Colonic mucosa (tissue), 4 donors: ENCODE data around the gene NXPE3. TPM values are rescaled to one million over a fixed set of nuclear protein-coding genes. Genes with fewer than 3 reads are reported as not detected.
"Not testable (repeated sequence)": the region's sequence is repeated elsewhere in the genome, so short reads cannot be mapped to it uniquely, and the experiment has no call there.

Experiments used
- DNase-seq: peaks from one replicate; pipeline ENCODE4 v3.0.0-alpha.2; 2020
- H3K27ac ChIP-seq: fragments of 200-600 bp; one replicate; pipeline ENCODE4 v1.8.0; 2021
- H3K27me3 ChIP-seq: fragments of 200-600 bp; one replicate; pipeline ENCODE4 v1.8.0; 2021
- H3K36me3 ChIP-seq: fragments of 200-600 bp; one replicate; pipeline ENCODE4 v1.8.0; 2021
- H3K4me1 ChIP-seq: fragments of 200-600 bp; one replicate; pipeline ENCODE4 v1.8.0; 2021; ENCODE audit warnings: mild to moderate bottlenecking
- H3K4me3 ChIP-seq: fragments of 200-600 bp; one replicate; pipeline ENCODE4 v1.8.0; 2021
- H3K9ac ChIP-seq, 2 donors: one replicate each; pipeline ENCODE4 v1.7.0; 2013; ENCODE audit warnings: control low read depth in 2 of 2, low read depth in 2 of 2, low read length in 2 of 2
- H3K9me3 ChIP-seq: fragments of 200-600 bp; one replicate; pipeline ENCODE4 v1.8.0; 2021
- intact Hi-C: fragments of 100-400 bp; cut with DNase I; formaldehyde crosslinking; loops from one replicate; pipeline ENCODE4 v1.14.1; 2022
- total RNA-seq, 2 donors: library from RNA; stranded (reverse); fragmentation: NEBNext Ultra II Directional in 1 of 2; extraction: Animal tissue kit (Norgen Biotek cat#: 25700) in 1 of 2; gene quantifications; one replicate each; pipeline ENCODE4 v1.2.1, GENCODE V29; 2021
- TF ChIP-seq, protein P1 (sequence below): fragments of 200-600 bp; IDR thresholded peaks from one replicate; pipeline ENCODE4 v1.8.0; 2022; ENCODE audit warnings: antibody characterized with exemption, mild to moderate bottlenecking
- donor health status: healthy.
- donor health status: DM: no; HTN: no; CAD: no.
- donor health status: DM: no; HTN: no; CAD: no.

Gene NXPE3
- total RNA-seq: 1 to 10 TPM; 2.1 to 3.5 TPM

DNA sequence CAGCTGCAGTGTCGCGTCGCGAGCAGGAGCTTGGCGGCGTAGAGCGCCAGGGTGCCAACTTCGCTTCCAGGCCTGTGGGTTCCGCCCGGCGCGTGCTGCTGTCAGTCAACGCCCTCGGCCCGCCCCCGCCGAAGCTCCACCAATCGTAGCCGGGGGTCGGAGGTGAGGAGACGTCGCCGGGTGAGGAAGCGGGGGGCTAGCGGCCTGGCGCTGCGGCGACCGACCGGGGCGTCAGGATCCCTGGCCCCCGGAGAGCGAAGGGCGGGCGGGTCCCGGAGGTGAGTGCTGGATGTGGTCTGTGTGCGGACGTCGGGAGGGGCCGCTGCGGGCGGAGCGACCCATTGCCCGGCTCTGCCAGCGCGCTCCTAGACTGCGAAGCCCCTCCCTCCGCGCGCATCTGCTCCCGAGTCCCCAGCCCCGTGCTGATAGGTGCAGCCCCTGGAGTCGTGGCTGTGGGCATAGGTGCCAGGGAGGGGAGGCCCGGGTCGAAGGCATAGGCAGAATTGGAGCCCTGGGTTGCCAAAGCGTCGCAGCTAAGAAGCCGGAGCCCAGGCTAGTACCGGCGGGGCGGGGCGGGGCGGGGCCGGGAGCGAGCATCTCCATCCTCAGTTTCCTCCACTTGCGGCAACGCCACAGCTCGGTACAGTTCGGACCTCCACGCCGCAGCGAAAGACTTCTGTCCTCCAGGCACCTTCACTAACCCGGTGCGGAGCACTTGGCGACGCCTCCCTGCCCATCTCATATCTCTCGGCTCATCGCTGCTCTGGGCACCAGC is at the start of gene NXPE3:
TSS of gene NXPE3 (plus strand) at position 165 of the 775 bp plus-strand sequence. CDS start 6,386 bp downstream, outside the sequence.
- Histone ChIP-seq H3K4me1 (no peaks in the 10 kb centered on the region), H3K27ac (peak within 1 kb of the TSS; percentile 68), H3K36me3 (no peaks in the 10 kb centered on the region), H3K4me3 (peak within 1 kb of the TSS; percentile 74), H3K9ac (peak within 1 kb of the TSS; percentile 62 to 74), H3K9me3 (no peaks in the 10 kb centered on the region), H3K27me3 (no peaks in the 10 kb centered on the region)
- TF ChIP-seq, protein P1, sequence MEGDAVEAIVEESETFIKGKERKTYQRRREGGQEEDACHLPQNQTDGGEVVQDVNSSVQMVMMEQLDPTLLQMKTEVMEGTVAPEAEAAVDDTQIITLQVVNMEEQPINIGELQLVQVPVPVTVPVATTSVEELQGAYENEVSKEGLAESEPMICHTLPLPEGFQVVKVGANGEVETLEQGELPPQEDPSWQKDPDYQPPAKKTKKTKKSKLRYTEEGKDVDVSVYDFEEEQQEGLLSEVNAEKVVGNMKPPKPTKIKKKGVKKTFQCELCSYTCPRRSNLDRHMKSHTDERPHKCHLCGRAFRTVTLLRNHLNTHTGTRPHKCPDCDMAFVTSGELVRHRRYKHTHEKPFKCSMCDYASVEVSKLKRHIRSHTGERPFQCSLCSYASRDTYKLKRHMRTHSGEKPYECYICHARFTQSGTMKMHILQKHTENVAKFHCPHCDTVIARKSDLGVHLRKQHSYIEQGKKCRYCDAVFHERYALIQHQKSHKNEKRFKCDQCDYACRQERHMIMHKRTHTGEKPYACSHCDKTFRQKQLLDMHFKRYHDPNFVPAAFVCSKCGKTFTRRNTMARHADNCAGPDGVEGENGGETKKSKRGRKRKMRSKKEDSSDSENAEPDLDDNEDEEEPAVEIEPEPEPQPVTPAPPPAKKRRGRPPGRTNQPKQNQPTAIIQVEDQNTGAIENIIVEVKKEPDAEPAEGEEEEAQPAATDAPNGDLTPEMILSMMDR: no peak
- intact Hi-C loops: no loop called here
- DNase-seq: peak; percentile 94

DNA sequence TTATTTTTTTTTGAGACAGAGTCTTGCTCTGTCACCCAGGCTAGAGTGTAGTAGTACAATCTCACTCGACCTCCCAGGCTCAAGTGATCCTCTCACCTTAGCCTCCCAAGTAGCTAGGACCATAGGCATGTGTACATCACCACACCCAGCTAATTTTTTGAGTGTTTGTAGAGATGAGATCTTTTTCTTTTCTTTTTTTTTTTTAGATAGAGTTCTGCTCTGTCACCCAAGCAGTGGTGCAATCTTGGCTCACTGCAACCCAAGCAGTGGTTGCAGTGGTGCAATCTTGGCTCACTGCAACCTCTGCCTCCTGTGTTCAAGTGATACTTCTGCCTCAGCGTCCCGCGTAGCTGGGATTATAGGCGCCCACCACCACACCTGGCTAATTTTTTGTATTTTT is 49.4 kb upstream of the NXPE3 start:
- Histone ChIP-seq H3K9me3 (no peaks in the 10 kb centered on the region), H3K27ac (no peak overlapping the region), H3K27me3 (no peaks in the 10 kb centered on the region), H3K4me1 (peaks cover 3% of the 10 kb centered on the region), H3K9ac (no peak overlapping the region), H3K36me3 (no peaks in the 10 kb centered on the region), H3K4me3 (no peak overlapping the region)
- TF ChIP-seq, protein P1: no peak
- intact Hi-C loops: no loop called here
- no peak for DNase-seq

GRCh38 chr3:101730839-101731238 is 48.2 kb upstream of the NXPE3 start:
- Histone ChIP-seq H3K27me3 (no peaks in the 10 kb centered on the region), H3K4me1 (peaks cover 3% of the 10 kb centered on the region), H3K9ac (no peak overlapping the region), H3K36me3 (no peaks in the 10 kb centered on the region), H3K27ac (no peak overlapping the region), H3K4me3 (no peak overlapping the region), H3K9me3 (no peaks in the 10 kb centered on the region)
- TF ChIP-seq, protein P1: no peak
- DNase-seq: no peak
- intact Hi-C loops: no loop called here

GRCh38 chr3:101732240-101732641 is 46.8 kb upstream of the NXPE3 start:
- Histone ChIP-seq H3K36me3 (no peaks in the 10 kb centered on the region), H3K27me3 (no peaks in the 10 kb centered on the region), H3K4me3 (no peak overlapping the region), H3K9me3 (no peaks in the 10 kb centered on the region), H3K9ac (no peak overlapping the region), H3K27ac (no peak overlapping the region), H3K4me1 (no peaks in the 10 kb centered on the region)
- no peak for DNase-seq
- TF ChIP-seq, protein P1: no peak
- intact Hi-C loops: no loop called here

DNA sequence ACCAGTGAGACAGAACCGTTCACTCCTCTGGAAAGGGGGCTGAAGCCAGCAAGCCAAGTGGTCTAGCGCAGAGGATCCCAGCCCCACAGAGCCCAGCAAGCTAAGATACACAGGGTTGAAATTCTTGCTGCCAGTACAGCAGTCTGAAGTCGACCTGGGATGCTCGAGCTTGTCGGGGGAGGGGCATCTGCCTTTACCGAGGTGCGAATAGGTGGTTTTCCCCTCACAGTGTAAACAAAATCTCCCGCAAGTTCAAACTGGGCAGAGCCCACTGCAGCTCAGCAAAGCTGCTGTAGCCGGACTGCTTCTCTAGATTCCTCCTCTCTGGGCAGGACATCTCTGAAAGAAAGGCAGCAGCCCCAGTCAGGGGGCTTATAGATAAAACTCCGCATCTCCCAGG is 43.2 kb upstream of the NXPE3 start:
- no peak for DNase-seq
- Histone ChIP-seq H3K9me3 (no peaks in the 10 kb centered on the region), H3K27ac (no peak overlapping the region), H3K4me3 (no peak overlapping the region), H3K4me1 (no peaks in the 10 kb centered on the region), H3K36me3 (no peaks in the 10 kb centered on the region), H3K27me3 (no peaks in the 10 kb centered on the region), H3K9ac (no peak overlapping the region)
- TF ChIP-seq, protein P1: no peak
- intact Hi-C loops: no loop called here

- H3K36me3 ChIP-seq, H3K27me3 ChIP-seq, H3K9ac ChIP-seq, H3K27ac ChIP-seq, H3K9me3 ChIP-seq, DNase-seq, H3K4me1 ChIP-seq, H3K4me3 ChIP-seq, intact Hi-C loops: not testable (repeated sequence)
These were observed 37.1 kb upstream of the NXPE3 start for GRCh38 chr3:101741914-101742313.
